WTC11 (cell line): ENCODE results near the gene GNA12.

Source experiments
- ATF1 ChIP-seq: sonication (generic); formaldehyde crosslinking; IDR thresholded peaks from 2 replicates; pipeline ENCODE4 v1.8.1; 2023; ENCODE audit warnings: mild to moderate bottlenecking, moderate library complexity, missing genetic modification reagents
- E2F1 ChIP-seq: sonication (generic); formaldehyde crosslinking; IDR thresholded peaks from 2 replicates; pipeline ENCODE4 v1.8.0; 2022; ENCODE audit warnings: mild to moderate bottlenecking, missing genetic modification reagents
- FOXJ3 ChIP-seq: sonication (generic); formaldehyde crosslinking; IDR thresholded peaks from 2 replicates; pipeline ENCODE4 v1.9.0; 2021; ENCODE audit warnings: missing genetic modification reagents, mild to moderate bottlenecking, borderline replicate concordance
- FOXK1 ChIP-seq: sonication (generic); formaldehyde crosslinking; IDR thresholded peaks from 2 replicates; pipeline ENCODE4 v1.8.0; 2022; ENCODE audit warnings: mild to moderate bottlenecking, moderate library complexity, missing genetic modification reagents
- JUN ChIP-seq: sonication (generic); formaldehyde crosslinking; IDR thresholded peaks from 2 replicates; pipeline ENCODE4 v1.8.0; 2023; ENCODE audit warnings: mild to moderate bottlenecking, missing genetic modification reagents
- NFYB ChIP-seq: sonication (generic); formaldehyde crosslinking; conservative IDR thresholded peaks from 2 replicates; pipeline ENCODE4 v1.8.0; 2022; ENCODE audit warnings: low read depth, missing genetic modification reagents
- NR1H2 ChIP-seq: sonication (generic); formaldehyde crosslinking; IDR thresholded peaks from 2 replicates; pipeline ENCODE4 v1.9.0; 2021; ENCODE audit warnings: mild to moderate bottlenecking, moderate library complexity, missing genetic modification reagents
- NR2C2 ChIP-seq: sonication (generic); formaldehyde crosslinking; IDR thresholded peaks from 2 replicates; pipeline ENCODE4 v1.8.0; 2022; ENCODE audit warnings: mild to moderate bottlenecking, missing genetic modification reagents
- SMAD3 ChIP-seq: sonication (generic); formaldehyde crosslinking; IDR thresholded peaks from 2 replicates; pipeline ENCODE4 v1.8.0; 2022; ENCODE audit warnings: missing genetic modification reagents, mild to moderate bottlenecking, borderline replicate concordance
- STAT6 ChIP-seq: sonication (generic); formaldehyde crosslinking; conservative IDR thresholded peaks from 2 replicates; pipeline ENCODE4 v1.8.1; 2023; ENCODE audit warnings: mild to moderate bottlenecking, low read depth, missing genetic modification reagents, moderate library complexity
- ZNF512 ChIP-seq: sonication (generic); formaldehyde crosslinking; IDR thresholded peaks from 2 replicates; pipeline ENCODE4 v1.8.1; 2022; ENCODE audit warnings: missing genetic modification reagents, borderline replicate concordance
- TF ChIP-seq, protein P1 (sequence below): fragments of 200-600 bp; IDR thresholded peaks from 2 replicates; pipeline ENCODE4 v1.8.0; 2022; ENCODE audit warnings: antibody characterized with exemption
- TF ChIP-seq, protein P2 (sequence below): sonication (generic); formaldehyde crosslinking; IDR thresholded peaks from 2 replicates; pipeline ENCODE4 v1.8.1; 2023; ENCODE audit warnings: mild to moderate bottlenecking, missing genetic modification reagents

DNA sequence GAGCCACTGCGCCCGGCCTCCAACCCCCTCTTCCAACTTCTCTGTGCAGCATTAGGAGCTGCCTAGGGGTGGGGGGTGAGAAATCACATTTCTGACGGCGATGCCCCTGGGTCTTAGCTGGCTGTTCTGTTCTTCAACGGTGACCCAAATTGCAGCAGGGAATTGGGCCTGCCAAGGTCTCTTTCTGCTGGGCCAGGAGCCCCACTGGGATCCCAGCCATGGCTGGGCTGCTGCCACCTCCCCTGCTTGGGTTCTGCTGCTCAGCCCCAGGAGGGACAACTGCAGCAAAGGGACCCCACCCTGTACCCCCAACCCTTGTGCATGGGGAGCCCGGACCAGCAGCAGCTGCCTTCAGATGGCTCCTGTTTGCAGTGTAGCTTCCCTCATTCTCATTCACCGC, 43.7 kb upstream of the GNA12 start:
- TF ChIP-seq, protein P1, sequence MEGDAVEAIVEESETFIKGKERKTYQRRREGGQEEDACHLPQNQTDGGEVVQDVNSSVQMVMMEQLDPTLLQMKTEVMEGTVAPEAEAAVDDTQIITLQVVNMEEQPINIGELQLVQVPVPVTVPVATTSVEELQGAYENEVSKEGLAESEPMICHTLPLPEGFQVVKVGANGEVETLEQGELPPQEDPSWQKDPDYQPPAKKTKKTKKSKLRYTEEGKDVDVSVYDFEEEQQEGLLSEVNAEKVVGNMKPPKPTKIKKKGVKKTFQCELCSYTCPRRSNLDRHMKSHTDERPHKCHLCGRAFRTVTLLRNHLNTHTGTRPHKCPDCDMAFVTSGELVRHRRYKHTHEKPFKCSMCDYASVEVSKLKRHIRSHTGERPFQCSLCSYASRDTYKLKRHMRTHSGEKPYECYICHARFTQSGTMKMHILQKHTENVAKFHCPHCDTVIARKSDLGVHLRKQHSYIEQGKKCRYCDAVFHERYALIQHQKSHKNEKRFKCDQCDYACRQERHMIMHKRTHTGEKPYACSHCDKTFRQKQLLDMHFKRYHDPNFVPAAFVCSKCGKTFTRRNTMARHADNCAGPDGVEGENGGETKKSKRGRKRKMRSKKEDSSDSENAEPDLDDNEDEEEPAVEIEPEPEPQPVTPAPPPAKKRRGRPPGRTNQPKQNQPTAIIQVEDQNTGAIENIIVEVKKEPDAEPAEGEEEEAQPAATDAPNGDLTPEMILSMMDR: no peak
- TF ChIP-seq NR1H2 (CRISPR knock-in tag): no peak
- TF ChIP-seq FOXJ3 (CRISPR knock-in tag): no peak
- no peak for TF ChIP-seq ZNF512 (CRISPR knock-in tag)
- TF ChIP-seq NR2C2 (CRISPR knock-in tag): no peak
- no peak for TF ChIP-seq SMAD3
- no peak for TF ChIP-seq NFYB (CRISPR knock-in tag)
- no peak for TF ChIP-seq FOXK1 (CRISPR knock-in tag)
- TF ChIP-seq E2F1: no peak
- no peak for TF ChIP-seq ATF1
- TF ChIP-seq, protein P2, sequence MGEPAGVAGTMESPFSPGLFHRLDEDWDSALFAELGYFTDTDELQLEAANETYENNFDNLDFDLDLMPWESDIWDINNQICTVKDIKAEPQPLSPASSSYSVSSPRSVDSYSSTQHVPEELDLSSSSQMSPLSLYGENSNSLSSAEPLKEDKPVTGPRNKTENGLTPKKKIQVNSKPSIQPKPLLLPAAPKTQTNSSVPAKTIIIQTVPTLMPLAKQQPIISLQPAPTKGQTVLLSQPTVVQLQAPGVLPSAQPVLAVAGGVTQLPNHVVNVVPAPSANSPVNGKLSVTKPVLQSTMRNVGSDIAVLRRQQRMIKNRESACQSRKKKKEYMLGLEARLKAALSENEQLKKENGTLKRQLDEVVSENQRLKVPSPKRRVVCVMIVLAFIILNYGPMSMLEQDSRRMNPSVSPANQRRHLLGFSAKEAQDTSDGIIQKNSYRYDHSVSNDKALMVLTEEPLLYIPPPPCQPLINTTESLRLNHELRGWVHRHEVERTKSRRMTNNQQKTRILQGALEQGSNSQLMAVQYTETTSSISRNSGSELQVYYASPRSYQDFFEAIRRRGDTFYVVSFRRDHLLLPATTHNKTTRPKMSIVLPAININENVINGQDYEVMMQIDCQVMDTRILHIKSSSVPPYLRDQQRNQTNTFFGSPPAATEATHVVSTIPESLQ (CRISPR knock-in tag): no peak
- no peak for TF ChIP-seq JUN (CRISPR knock-in tag)
- TF ChIP-seq STAT6 (CRISPR knock-in tag): no peak
